K562 (cell line): ENCODE measurements around the gene DAAM1. TPM values are rescaled to one million over a fixed set of nuclear protein-coding genes. Genes with fewer than 3 reads are reported as not detected.

Source experiments
- FOXO4 ChIP-seq: fragments of 450-650 bp; formaldehyde crosslinking; IDR thresholded peaks from 2 replicates; pipeline ENCODE4 v1.4.0; 2020; ENCODE audit warnings: mild to moderate bottlenecking, moderate library complexity
- MLX ChIP-seq, 2 experiments: fragments of 450-650 bp in 1 of 2; sonication (generic) in 1 of 2; formaldehyde crosslinking; conservative IDR thresholded peaks; 2 replicates each; pipeline versions ENCODE4 v1.4.0 to v1.8.1; 2020 to 2022; ENCODE audit warnings: mild to moderate bottlenecking in 1 of 2, missing genetic modification reagents in 1 of 2
- POLR2AphosphoS5 ChIP-seq: IDR thresholded peaks from 2 replicates; pipeline ENCODE4 v1.6.1; 2011; ENCODE audit warnings: mild to moderate bottlenecking, low read depth, low read length, moderate library complexity; ENCODE audit not compliant: control insufficient read depth, insufficient read depth
- PRDM10 ChIP-seq: fragments of 450-650 bp; IDR thresholded peaks from 2 replicates; pipeline ENCODE4 v1.6.1; 2018; ENCODE audit not compliant: partially characterized antibody
- SRSF9 ChIP-seq: fragments of 200-400 bp; formaldehyde crosslinking; IDR thresholded peaks from 2 replicates; pipeline ENCODE4 v1.6.1; 2017; ENCODE audit warnings: low read depth, low read length, borderline replicate concordance
- polyA plus RNA-seq, 8 experiments: library from polyadenylated mRNA; depleted of rRNA in 4 of 8; stranded (reverse) in 5 of 8; unstranded in 3 of 8; fragments of >200 nt; fragmentation: Nextera tagmentation in 2 of 8; fragmentation: Illumina TruSeq in 1 of 8; extraction: Ambion mirVana in 2 of 8; extraction: Trizol in 1 of 8; gene quantifications; 2 replicates each; pipeline versions ENCODE4 v1.2.1 to v1.2.3, GENCODE V29; 2011 to 2014; ENCODE audit warnings: inconsistent platforms in 1 of 8, missing spikeins in 1 of 8
- total RNA-seq, 7 experiments: library from RNA; depleted of rRNA in 6 of 7; stranded (reverse); fragments of >200 nt in 6 of 7; fragmentation: Illumina TruSeq in 2 of 7; extraction: Trizol in 2 of 7; gene quantifications; 2 replicates each; pipeline versions ENCODE4 v1.2.1 to v1.2.3, GENCODE V29; 2011 to 2021; ENCODE audit warnings: low replicate concordance in 1 of 7

DAAM1 gene
- total and polyA plus RNA-seq, 9 of the 15 experiments (the other 6 are each of a cell fraction or from before 2014, with no cell fraction given): 3.6 to 11.6 (median 6.7) TPM

GRCh38 chr14:59415836-59416602 is 227.6 kb downstream of the DAAM1 start (continued):
- TF ChIP-seq MLX (CRISPR knock-in tag; conservative IDR thresholded peaks at IDR 0.05): no peak
- no peak for TF ChIP-seq POLR2AphosphoS5
- no peak for TF ChIP-seq PRDM10
- TF ChIP-seq SRSF9: no peak
- no peak for TF ChIP-seq FOXO4 (CRISPR knock-in tag)
- TF ChIP-seq, all 486 proteins: peak for 0
